H1 (cell line): ENCODE results near the gene NAA40. TPM values are rescaled to one million over a fixed set of nuclear protein-coding genes. Genes with fewer than 3 reads are reported as not detected.

Source experiments
- CEBPB ChIP-seq: IDR thresholded peaks from 2 replicates; pipeline ENCODE4 v1.6.1; 2012; ENCODE audit warnings: low read depth, low read length
- CREB1 ChIP-seq: IDR thresholded peaks from 2 replicates; pipeline ENCODE4 v1.6.1; 2012; ENCODE audit warnings: inconsistent platforms
- EZH2 ChIP-seq: fragments of 200-600 bp; sonication (generic); IDR thresholded peaks from 2 replicates; pipeline ENCODE4 v1.7.1; 2012; ENCODE audit warnings: low read depth, mild to moderate bottlenecking, moderate library complexity, low read length, inconsistent platforms; ENCODE audit not compliant: severe bottlenecking
- JUND ChIP-seq: IDR thresholded peaks from 2 replicates; pipeline ENCODE4 v1.6.1; 2011; ENCODE audit warnings: mild to moderate bottlenecking, improper control_type of control experiment, low read length
- NANOG ChIP-seq: IDR thresholded peaks from 2 replicates; pipeline ENCODE4 v1.6.1; 2011; ENCODE audit warnings: low read length, low read depth, mild to moderate bottlenecking, inconsistent platforms; ENCODE audit not compliant: insufficient read depth, poor library complexity, severe bottlenecking
- RBBP5 ChIP-seq: IDR thresholded peaks from 2 replicates; pipeline ENCODE4 v1.7.1; 2012; ENCODE audit warnings: low read depth, mild to moderate bottlenecking, inconsistent platforms, low read length, moderate library complexity, borderline replicate concordance
- SAP30 ChIP-seq: fragments of 300-600 bp; sonication (generic); IDR thresholded peaks from 2 replicates; pipeline ENCODE4 v1.7.1; 2012; ENCODE audit warnings: low read length, moderate library complexity, mild to moderate bottlenecking, inconsistent platforms; ENCODE audit not compliant: insufficient read depth, insufficient replicate concordance
- SRF ChIP-seq: IDR thresholded peaks from 2 replicates; pipeline ENCODE4 v1.6.1; 2011; ENCODE audit warnings: mild to moderate bottlenecking, low read depth, low read length, moderate library complexity
- polyA plus RNA-seq, 7 experiments: library from polyadenylated mRNA; depleted of rRNA in 3 of 7; stranded (reverse) in 5 of 7; unstranded in 2 of 7; fragments of >200 nt in 5 of 7; fragments of 200-250 nt in 2 of 7; gene quantifications; 1 replicate in 5 of 7; 2 replicates in 1 of 7; 4 replicates in 1 of 7; pipeline versions ENCODE4 v1.2.1 to v1.2.3, GENCODE V29; 2011 to 2013; ENCODE audit warnings: missing spikeins in 2 of 7, mixed read lengths in 2 of 7
- total RNA-seq: library from RNA; stranded (reverse); fragmentation: NEBNext Ultra II Directional; extraction: Animal tissue kit (Norgen Biotek cat#: 25700); gene quantifications from 2 replicates; pipeline ENCODE4 v1.2.1, GENCODE V29; 2021
- TF ChIP-seq, protein P1 (sequence below), 3 experiments: IDR thresholded peaks; 1 replicate in 2 of 3; 2 replicates in 1 of 3; pipeline versions ENCODE4 v1.5.1 to v1.6.1; 2011; ENCODE audit warnings: low read length in 3 of 3, mild to moderate bottlenecking in 3 of 3, inconsistent platforms in 2 of 3, low read depth in 1 of 3, moderate library complexity in 1 of 3; ENCODE audit not compliant: insufficient read depth in 1 of 3; ENCODE audit errors: control extremely low read depth in 1 of 3

NAA40 gene
- total and polyA plus RNA-seq, 2 of the 8 experiments (the other 6 are each of a cell fraction or from before 2014, with no cell fraction given), result 20.0 to 31.1 TPM

DNA sequence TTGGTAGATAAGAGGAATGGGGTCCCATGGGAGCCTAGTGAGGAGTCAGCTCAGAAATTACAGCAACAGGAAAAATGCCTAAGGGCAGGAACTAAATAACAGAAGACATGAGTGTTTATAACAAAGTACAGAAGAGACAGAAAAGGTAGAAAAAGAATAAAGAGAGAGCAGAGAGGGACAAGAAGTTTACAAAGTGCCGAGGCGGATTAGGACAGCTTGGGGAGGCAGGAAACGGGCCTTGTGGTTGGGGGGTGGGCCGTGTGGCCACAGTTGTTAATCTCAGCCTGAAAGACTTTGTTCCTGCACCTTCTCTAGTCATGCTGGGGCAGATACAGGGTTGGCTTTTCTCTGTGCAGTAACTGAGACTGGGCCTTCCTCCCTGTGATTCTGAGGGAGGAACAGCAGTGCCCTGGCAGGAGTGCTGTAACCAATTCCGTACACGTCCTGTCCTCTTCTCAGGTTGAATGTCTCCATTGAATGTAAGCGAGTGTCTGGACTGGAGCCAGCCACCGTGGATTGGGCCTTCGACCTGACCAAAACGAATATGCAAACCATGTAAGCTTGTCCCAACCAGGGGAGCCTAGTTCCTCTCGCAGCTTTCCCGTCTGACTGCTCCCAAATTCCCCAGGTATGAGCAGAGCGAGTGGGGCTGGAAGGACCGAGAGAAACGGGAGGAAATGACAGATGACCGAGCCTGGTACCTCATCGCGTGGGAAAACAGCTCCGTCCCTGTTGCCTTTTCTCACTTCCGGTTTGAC, 13.2 kb downstream of the NAA40 start (continued):
- TF ChIP-seq SAP30 (no peak), SRF (no peak), CEBPB (no peak), NANOG (no peak), CREB1 (no peak), JUND (no peak), RBBP5 (no peak), EZH2 (no peak)
- TF ChIP-seq, protein P1, sequence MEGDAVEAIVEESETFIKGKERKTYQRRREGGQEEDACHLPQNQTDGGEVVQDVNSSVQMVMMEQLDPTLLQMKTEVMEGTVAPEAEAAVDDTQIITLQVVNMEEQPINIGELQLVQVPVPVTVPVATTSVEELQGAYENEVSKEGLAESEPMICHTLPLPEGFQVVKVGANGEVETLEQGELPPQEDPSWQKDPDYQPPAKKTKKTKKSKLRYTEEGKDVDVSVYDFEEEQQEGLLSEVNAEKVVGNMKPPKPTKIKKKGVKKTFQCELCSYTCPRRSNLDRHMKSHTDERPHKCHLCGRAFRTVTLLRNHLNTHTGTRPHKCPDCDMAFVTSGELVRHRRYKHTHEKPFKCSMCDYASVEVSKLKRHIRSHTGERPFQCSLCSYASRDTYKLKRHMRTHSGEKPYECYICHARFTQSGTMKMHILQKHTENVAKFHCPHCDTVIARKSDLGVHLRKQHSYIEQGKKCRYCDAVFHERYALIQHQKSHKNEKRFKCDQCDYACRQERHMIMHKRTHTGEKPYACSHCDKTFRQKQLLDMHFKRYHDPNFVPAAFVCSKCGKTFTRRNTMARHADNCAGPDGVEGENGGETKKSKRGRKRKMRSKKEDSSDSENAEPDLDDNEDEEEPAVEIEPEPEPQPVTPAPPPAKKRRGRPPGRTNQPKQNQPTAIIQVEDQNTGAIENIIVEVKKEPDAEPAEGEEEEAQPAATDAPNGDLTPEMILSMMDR (IDR thresholded peaks at IDR 0.05; ENCODE audit: control extremely low read depth in 1 of 3, insufficient read depth in 1 of 3, low read depth in 1 of 3, low read length in 3 of 3), result no peak
- TF ChIP-seq, all 59 proteins: peak for 0
